Activated gamma-delta T cell treated with Interleukin-2 at 50 U/mL for 16 hours (primary cell): ENCODE data around the gene TEX19.
"Not testable (repeated sequence)": the region's sequence is repeated elsewhere in the genome, so short reads cannot be mapped to it uniquely, and the experiment has no call there.

Experiments
- DNase-seq: peaks from one replicate; pipeline ENCODE4 v3.0.0-alpha.2; 2020

Gene TEX19

DNA sequence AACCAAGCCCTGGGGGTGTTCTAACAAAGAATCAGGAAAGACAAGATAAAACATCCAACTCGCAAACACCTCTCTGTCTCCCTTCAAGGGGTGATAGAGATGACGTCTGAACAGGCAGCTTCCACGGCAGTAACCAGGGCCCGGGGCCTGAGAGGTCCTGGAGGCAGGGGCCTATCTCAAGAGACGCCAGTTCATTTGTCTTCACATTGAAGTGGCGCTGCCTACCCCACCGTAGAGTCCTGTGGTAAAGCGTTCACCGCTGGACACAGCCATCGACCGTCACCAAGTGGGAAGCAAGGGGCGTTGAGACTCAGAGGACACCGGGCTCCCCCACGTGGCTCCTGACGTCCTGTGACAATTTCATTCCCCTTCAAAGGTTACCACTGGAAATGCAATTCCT is 33.9 kb downstream of the TEX19 start:
- no peak for DNase-seq

DNA sequence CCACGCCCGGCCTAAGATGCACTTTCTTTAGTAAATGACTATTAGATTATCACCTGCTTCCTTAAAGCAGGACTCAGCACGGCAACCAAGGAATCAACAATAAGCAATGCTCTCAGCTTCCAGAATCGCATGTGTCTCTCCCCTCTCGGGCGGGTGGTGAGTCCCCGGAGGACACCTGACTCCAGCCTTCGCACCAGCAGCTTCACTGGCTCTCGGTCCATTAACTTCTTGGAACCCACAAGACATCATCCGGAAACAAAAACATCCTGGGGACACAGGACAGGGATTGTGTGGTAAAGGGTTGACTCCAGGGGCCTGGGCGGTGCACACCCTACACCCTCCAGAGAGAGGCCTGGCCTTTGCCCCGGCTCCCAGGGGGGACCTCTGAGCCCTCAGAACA is 35.2 kb downstream of the TEX19 start:
- DNase-seq: no peak

DNA sequence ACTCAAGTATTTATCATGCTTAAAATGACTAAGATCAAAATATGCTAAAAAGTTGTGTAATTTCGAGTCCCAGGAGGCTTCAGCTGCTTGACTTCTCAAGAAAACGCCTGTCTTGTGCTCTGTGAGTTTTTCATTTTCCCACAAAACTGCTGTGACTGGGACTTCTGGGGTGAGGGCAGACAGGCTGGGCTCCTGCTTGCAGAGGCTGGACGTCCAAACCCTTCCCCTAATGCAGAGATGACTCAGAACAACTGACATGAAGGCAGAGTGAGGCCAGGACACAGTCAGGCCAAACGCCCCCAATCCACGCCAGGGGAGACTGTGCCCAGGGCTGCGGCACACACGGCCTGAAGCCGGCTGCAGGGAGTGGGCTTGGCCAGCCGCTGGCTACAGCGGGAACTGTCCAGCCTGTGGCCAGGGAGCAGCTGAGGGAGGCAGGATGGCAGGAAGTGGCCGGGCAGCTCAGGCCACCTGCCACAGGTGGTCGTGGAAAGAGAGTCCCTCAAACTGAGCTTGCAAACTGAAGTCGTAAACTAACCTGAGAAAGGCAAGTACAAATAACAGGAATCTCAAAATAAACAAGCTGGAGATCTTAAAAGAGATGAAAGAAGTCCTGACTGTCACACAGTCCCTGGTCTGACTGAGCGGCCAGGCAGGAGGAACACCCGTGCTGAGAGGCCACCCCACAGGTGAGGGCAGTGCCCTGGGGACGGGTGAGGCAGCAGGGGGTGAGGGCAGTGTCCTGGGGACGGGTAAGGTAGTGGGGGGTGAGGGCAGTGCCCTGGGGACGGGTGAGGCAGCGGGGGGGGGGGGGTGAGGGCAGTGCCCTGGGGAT is 37.8 kb downstream of the TEX19 start:
- DNase-seq: no peak

DNA sequence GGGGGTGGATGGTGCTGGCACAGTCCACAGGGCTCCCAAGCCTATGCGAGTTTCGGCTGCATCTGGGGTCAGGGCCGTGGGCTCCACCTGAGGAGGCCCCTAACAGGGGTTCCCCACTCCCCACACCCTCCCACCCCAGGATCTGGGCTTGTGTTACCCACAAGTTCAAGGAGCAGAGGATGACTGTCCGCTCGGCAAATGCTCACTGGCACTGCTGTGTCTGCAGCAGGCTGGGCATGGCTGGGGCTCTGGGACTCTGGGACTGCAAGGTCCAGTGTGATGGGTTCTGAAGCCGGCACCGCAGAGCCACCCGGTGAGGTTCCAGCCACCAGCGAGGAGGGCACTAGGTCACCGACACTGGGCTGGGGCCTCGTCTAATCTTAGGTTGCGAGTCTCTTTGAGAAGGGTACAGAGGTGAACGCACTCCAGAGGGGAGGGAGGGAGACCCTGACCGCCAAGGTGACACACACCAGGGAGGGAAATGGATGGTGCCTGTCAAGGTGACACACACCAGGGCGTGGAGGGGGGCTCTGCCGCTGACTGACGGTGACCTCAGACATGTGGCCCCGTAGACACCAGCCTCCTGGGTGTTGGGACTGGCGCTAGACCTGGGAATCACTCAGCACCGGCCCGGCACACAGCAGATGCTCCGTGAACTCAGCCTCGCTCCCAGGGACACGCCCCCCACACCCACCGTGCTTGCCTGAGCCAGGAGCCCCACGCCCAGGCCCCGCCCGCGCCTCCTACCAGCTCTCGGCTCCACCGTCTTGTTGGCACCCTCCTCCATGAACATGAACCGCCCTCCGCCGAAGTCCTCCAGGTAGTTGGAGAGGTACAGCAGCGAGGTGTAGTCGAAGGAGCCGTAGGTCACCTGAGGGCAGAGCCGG is 38.6 kb downstream of the TEX19 start:
- no peak for DNase-seq

DNA sequence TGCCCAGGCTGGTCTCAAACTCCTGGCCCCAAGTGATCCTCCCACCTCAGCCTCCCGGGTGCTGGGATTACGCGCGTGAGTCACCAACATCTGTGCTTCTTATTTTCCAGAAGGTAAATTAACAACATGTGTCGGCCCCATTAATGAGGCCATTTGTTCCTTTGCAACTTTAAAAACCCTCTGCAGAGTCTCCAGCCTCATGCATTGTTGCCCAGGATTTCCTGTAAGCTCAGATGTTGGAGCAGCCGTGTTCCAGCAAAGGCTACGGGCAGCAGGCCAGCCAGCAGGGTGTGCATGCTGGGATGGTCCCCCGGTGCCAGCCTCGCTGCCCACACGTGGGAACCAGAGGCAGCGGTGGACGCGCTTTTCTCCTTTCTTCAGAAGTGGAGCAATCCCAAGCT is 40.0 kb downstream of the TEX19 start:
- DNase-seq: no peak

DNA sequence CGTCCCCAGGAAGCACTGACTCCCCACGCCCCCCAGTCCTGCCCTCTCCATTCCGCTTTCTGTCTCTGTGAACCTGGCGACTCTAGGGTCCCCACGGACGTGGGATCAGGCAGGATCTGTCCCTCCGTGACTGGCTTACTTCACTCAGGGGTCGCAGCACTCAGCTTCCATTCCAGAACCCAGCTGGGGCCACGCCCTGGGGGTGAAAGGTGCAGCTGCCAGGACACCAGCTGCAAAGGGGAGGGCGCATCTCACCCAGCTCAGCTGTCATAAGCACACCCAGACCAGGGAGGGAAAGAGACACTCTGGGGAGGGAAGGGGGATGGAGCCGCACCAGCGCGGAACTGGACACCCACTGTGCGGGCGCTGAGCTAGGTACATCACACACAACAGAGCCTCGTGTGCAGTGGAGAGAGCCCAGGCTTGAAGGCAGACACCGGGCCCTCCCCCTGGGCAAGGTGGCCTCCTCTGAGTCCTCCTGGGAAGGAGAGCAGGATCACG is 40.6 kb downstream of the TEX19 start:
- no peak for DNase-seq

DNA sequence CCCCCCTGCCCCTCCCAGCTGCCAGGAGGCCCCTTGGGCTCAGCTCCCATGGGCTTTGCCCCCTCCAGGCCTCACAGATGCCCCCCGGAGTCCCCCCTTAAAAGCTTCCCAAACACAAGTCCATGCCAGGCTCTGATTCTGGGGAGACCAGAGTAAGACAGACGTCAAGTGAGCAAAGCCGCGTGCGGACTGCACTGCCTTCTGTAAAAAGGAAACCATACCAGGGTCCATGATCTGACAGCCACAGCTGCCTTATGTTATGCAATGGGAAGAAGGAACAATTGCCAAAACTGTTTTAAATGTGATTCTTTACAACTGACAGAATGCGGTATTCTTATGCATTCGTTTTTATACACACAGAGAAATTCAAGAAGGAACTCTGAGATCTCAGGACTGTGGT is 41.2 kb downstream of the TEX19 start:
- no peak for DNase-seq

DNA sequence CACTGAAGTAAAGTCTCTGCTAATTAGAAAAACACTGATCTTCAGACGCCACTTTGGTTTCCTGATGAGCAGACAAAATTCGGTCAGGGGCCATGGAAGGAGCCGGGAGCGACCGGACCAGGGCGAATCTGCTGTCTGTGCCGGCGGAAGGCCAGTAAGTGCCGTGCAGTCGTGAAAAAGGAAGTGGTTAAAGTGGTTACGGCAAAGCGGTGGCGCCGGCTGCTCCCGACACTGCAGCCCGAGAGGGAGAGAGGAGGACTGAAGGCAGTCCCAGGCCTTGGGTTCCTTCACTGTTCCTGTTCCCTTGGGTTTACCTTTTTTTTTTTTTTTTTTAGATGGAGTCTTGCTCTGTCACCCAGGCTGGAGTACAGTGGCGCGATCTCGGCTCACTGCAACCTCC is 41.8 kb downstream of the TEX19 start:
- peak; percentile 39 for DNase-seq

DNA sequence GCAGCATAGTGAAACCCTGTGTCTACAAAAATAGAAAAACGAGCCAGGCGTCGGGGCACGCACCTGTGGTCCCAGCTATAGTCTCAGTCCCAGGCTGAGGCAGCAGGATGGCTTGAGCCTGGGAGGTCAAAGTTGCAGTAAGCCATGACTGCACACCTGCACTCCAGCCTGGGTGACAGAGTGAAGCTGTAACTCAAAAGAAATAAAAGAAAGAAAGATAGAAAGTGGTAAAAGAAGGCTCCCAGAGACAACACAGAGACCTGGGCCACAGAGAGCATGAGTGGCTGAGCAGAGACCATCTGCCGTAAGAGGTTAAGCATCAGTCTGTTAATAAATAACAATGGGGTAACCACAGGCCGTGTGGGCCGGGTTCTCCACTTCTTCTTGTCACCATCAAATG is 43.8 kb downstream of the TEX19 start:
- DNase-seq: no peak

DNA sequence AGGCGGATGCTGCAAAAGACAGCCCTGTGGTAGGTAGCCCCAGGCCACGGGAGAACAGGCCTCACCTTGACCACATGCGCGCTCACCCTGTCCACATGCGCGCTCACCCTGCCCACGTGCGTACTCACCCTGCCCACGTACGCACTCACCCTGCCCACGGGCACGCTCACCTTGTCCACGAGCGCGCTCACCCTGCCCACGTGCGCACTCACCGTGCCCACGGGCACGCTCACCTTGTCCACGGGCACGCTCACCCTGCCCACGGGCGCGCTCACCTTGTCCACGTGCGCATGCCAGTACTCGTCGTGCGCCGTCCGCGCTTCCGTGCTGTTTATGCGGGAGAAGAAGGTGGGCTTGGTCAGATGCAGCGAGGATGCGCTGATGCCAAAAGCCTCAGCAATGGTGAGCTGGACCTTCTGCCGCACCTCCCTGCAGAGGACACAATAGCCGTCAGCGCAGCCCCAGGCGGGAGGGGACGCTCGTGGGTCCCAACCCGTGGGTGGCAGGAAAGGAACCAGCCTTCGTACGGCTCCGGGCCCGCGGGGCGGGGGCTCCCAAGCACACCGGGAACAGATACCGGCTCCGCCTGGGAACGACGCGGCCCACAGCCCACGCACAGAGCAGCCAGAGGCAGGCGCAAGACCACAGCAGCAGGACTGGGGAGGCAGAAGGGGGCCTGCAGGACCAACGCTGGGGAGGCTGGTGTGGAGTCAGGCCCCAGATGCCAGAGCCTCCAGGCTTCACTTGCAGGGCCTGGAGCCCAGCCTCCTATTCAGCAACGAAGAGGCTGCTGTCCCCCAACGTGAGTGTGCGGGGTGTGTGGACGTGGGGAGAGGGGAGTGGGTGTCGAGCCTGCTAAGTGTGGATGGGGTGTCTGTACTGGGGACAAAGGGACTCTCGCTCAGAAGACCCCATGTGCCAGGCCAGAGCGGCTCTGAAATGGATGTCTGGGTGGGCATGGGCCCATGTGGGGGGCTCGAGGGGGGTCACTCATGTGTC is 44.9 kb downstream of the TEX19 start:
- DNase-seq: no peak

DNA sequence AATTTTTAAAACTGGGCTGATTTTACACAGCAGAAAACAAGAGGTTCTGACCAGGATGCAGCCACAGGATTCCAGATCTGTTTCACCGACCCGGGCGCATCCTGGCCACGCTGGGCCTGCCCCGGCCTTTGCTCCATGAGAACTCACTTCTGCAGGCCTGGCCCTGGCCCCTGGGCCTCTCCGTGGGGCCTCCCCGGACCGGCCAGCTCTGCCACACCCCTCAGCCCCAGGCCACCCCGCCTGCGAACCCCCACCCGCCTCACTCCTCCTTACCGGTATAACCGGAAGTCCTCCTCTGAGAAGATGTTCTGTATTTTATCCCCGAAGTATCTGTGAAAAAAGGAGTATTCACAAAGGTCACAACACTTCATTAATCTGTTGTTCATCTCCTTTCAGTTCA is 46.0 kb downstream of the TEX19 start:
- DNase-seq: no peak

DNA sequence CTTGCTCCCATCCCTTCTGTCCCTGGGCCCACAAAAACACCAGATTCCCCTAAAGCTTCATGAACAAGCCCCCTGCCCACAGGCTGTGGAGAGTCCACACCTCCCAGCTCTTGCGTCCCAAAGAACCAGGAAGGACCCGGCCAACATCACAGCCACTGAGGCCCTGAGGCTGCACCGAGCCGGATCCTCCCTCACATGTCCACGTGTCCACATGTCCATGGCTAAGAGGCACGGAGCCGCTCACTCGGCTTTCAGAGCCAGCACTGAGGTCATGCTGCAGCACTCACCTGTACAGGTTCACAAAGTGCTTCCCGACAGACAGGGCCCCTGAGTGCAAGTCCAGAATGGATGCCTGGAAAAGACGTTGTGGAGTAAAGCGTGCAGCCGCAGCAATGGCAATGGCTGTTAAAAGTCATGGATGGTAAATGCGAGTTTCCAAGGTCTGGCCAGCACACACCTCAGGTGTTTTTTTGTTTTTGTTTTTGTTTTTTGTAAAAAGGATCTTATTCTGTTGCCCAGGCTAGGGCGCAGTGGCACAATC is 47.2 kb downstream of the TEX19 start:
- no peak for DNase-seq

DNA sequence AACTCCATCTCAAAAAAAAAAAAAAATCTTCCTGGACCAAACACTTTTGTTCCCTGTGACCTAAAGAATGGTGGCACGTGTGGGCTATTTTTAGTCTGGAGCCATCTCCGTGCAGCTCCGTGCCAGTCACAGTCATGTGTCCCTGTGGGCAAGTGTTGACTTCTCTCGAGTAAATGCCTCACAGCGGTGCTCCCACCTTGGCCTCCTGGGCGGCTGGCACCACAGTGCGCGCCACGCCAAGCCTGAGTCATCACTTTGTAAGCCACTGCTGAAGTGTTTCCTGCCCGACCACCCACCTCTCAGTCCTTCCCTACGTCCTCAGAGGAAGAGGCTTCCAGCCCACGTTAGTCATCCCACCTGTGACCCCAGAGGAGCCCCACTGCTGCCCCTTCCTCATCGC is 48.2 kb downstream of the TEX19 start:
- DNase-seq: no peak

DNA sequence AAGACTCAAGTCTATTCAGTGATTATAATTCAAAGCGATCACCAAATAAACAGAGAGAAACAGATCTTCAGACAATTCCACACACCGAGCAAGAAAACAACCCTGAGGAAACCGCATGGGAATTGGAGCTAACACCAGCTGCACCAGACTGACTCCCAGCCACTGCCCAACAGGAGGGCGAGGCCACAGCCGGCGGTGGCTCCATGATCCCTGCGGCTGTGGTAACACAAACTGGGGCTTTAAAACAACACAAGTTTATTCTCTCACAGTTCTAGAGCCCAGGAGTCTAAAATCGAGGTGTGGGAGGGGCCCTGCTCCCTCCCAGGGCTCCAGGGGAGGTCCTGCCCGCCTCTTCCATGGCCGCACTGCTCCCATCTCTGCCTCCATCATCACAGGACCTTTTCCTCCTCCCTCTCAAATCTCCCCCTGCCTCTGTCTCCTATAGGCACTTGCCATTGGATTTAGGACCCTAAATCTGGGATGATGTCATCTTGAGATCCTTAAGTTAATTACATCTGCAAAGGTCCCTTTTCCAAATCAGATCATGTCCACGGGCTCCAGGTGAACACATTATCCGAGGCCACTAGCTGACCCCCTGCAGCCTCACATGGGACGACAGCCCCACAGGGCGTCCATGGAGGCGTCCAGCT is 49.4 kb downstream of the TEX19 start:
- DNase-seq: no peak

DNA sequence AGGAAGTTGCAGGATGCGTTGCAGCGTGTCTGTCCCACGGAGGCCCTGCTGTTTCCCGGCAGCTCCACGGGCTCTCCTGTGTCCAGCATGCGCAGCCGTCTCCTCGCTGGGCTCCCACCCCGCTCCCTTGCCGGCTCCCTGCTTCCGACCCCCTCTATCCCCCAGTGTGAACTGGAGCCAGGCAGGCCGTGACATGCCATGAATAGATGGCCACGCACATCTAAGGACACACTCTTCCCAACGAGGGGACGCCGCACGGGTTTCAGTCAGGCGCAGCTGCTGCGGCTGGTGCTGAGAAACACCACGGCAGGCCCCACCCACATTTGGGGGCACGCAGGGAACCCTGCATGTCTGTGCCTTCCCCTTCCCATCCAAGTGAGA is 49.9 kb downstream of the TEX19 start:
- no peak for DNase-seq

DNA sequence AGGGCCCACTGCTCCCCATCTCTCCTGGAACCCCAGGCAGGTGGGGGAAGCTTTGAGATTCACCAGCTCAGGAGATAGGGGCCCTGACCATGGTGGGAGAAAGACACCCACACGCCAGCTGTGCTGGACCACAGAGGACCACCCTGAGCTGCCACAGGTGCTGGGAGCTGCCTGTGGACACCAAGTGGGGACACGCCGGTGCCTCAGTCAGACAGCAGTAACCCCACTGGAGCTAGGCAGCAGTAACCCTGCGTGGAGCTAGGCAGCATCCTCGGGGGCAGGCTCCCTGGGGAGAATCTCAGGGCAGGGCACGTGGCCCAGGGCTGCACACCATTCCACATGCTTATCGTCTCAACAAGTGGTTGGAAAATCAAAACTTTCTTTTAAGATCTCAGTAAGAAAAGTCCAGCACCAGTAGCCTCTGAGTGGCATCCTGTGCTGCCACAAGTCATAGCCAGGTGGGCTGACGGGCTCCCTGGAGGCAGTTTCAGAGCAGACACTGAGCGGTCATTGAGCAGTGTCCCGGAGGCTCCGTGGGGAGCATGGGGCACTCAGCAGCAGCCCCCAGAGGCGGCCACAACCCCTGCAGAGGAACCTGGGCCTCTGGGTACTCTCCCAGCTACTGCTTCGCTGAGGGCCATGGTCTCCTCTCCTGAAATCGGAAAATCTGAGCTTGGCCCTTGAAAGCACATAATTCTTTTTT is 51.1 kb downstream of the TEX19 start:
- DNase-seq: no peak

DNA sequence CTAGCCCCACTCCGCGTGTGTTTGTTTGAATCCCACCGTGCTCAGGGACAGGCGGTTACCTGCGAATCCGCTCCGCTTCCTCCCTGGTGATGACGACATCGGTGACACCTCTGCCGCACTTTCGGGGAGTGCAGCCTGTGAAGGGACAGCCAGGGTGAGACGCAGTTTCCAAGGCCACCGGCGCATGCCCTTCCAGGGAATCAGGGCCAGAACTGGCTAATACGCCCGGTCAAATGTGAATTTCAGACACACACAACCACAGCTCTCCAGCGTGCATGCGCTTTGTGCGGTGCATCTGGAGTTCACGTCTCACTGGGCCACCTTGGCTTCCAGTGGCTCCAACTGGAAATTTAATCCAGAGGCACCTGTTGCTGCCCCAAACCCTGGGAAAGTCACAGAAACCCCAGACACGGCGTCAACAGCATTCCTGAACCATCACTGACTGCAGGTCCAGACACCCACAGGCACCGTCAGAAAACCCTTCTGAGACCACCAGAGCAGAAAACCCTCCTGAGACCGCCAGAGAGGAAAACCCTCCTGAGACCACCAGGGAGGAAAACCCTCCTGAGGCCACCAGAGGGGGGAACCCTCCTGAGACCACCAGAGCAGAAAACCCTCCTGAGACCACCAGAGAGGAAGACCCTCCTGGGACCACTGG is 52.5 kb downstream of the TEX19 start:
- no peak for DNase-seq

DNA sequence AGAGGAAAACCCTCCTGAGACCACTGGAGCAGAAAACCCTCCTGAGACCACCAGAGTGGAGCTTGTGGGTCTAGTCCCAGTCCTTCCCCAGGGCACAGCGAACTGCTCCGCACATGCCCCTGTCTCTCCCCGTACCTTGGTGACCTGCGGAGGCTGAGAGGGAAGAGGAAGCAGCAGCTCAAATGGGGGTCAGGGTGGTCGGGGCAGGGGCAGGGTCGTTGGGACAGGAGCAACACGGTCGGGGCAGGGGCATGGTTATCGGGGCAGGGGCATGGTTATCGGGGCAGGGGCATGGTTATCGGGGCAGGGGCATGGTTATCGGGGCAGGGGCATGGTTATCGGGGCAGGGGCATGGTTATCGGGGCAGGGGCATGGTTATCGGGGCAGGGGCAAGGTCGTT is 53.0 kb downstream of the TEX19 start:
- DNase-seq: not testable (repeated sequence)

DNA sequence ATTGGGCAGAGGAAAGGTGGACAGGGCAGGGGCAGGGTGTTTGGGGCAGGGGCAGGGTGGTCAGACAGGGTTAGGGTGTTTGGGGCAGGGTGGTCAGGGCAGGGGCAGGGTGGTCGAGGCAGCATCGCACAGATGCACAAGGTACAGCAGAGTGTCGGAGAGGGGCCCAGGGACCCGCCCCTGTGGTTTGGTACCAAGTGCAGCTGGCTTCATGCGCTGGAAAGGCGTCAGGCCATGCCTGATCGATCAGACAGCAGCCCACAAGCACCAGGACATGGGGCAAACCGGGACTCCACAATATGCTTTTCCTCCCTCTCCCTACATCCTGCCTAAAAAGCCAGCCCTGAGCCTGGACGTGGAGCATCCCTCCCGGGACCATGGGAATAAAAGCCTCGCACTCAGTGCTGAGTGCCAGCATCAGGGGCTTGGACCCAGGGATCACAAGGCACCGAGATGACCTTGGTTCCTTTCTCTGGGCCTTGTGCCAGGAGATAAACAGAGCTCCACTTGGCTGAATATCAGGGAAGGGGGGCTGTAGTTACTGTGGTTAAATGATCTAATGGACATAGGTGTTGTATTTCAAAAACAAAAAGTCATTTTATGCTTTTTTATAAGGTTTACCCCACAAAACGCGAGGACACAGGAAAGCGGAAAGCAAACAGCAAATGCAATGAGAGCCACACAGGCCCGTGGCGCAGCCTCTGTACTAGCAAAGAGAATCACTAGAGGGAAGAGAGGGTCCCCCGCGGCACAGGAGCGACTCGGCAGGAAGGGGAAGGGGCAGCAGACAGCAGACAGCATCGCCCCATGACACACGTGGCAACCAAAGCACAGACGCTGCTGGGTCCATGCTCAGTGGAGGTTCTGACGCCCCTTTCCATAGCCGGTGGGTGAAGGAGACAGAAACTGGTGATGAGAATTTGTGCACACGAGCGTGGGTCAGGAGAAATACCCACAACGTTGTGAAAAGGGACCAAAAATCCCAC is 53.8 kb downstream of the TEX19 start:
- DNase-seq: no peak
